Mucosa of descending colon (tissue), 3 donors: ENCODE results near the gene TAPBPL. TPM values are rescaled to one million over a fixed set of nuclear protein-coding genes. Genes with fewer than 3 reads are reported as not detected.
"Not testable (repeated sequence)": the region's sequence is repeated elsewhere in the genome, so short reads cannot be mapped to it uniquely, and the experiment has no call there.

Source experiments
- ATAC-seq: fragments of 200-7000 bp; cut with Tn5 transposase; one replicate; pipeline ENCODE4 v1.9.1; 2020; ENCODE audit warnings: mild to moderate bottlenecking, moderate library complexity
- DNase-seq, 3 donors: peaks; one replicate each; pipeline ENCODE4 v3.0.0-alpha.2; 2020
- H3K36me3 ChIP-seq: fragments of 200-600 bp; one replicate; pipeline ENCODE4 v1.8.0; 2021; ENCODE audit warnings: low read depth, mild to moderate bottlenecking
- H3K4me1 ChIP-seq: fragments of 200-600 bp; one replicate; pipeline ENCODE4 v1.8.0; 2021; ENCODE audit warnings: low read depth, mild to moderate bottlenecking
- H3K4me3 ChIP-seq: fragments of 200-600 bp; one replicate; pipeline ENCODE4 v1.8.0; 2021; ENCODE audit warnings: mild to moderate bottlenecking
- H3K9me3 ChIP-seq: fragments of 200-600 bp; one replicate; pipeline ENCODE4 v1.8.0; 2021; ENCODE audit warnings: mild to moderate bottlenecking
- intact Hi-C, 2 donors: fragments of 100-400 bp; cut with DNase I in 1 of 2; cut with micrococcal nuclease in 1 of 2; formaldehyde crosslinking; loops; one replicate each; pipeline versions ENCODE4 v1.11.0 to v1.11.1; 2022; cut with DNase I, micrococcal nuclease
- total RNA-seq, 3 donors: library from RNA; stranded (reverse); fragmentation: NEBNext Ultra II Directional in 2 of 3; extraction: Animal tissue kit (Norgen Biotek cat#: 25700) in 2 of 3; gene quantifications; one replicate each; pipeline versions ENCODE4 v1.2.1 to v1.2.4, GENCODE V29; 2021 to 2023
- TF ChIP-seq, protein P1 (sequence below): fragments of 200-600 bp; IDR thresholded peaks from one replicate; pipeline ENCODE4 v1.8.0; 2022; ENCODE audit warnings: antibody characterized with exemption, mild to moderate bottlenecking
- donor health status: DM: no; HTN: no; CAD: no; lungs with moderate emphysema.
- donor health status: DM: no; HTN: no; CAD: no.
- donor health status: DM: no; HTN: yes; CAD: no.

Gene TAPBPL
- total RNA-seq, 3 donors from 2014 or later, result 40.9 to 107 (median 72.0) TPM

DNA sequence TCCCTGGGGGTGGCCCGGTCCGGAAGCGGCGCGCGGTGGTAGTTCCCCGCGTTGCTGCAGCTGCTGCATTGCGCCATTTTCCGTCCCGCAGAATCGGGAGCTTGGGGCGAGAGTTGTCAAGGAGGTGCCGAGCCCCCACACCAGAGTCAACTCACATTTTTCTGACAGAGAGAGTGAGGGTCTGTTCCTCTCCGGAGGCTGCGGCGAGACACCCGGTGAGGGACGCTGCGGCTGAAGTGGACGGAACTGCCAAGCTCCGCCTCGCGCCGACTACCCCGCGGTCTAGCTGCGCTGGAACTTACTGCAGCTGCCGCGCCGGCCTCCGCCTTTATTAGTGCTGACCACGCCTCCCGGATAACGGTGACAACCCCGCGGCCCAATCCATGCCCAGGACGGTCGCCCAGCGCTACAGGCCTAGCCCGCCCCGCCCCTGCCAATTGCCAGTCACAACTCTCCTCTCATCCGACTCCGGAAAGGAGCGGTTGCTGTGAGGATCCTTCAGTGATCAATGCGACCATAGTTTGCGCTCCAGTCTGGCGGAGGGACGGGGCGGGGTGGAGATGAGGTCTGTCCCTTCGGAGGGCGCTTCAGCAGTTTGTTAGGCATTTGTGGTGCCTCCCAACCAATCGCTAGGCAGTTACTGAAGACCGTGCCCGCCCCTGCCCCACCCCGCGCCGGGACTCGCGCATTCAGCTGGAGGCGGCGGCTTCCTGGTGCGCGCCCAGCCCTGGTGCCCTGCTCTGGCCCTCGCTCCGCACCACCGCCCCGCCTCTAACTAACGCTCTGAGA lies 18.7 kb downstream of the TAPBPL start, which contains the start of gene VAMP1:
TSS of gene VAMP1 (minus strand) at position 303 of the 789 bp plus-strand sequence. CDS start at position 157, 146 bp downstream.
- peak; percentile 96 for ATAC-seq
- Histone ChIP-seq H3K36me3 (no peaks in the 10 kb centered on the region), H3K9me3 (no peaks in the 10 kb centered on the region), H3K4me1 (peaks cover 29% of the 10 kb centered on the region), H3K4me3 (peak within 1 kb of the TSS; percentile 54)
- peak; percentile 97 to 99 (median 98) for DNase-seq
- intact Hi-C loops, result no loop called here
- TF ChIP-seq, protein P1, sequence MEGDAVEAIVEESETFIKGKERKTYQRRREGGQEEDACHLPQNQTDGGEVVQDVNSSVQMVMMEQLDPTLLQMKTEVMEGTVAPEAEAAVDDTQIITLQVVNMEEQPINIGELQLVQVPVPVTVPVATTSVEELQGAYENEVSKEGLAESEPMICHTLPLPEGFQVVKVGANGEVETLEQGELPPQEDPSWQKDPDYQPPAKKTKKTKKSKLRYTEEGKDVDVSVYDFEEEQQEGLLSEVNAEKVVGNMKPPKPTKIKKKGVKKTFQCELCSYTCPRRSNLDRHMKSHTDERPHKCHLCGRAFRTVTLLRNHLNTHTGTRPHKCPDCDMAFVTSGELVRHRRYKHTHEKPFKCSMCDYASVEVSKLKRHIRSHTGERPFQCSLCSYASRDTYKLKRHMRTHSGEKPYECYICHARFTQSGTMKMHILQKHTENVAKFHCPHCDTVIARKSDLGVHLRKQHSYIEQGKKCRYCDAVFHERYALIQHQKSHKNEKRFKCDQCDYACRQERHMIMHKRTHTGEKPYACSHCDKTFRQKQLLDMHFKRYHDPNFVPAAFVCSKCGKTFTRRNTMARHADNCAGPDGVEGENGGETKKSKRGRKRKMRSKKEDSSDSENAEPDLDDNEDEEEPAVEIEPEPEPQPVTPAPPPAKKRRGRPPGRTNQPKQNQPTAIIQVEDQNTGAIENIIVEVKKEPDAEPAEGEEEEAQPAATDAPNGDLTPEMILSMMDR, result no peak

DNA sequence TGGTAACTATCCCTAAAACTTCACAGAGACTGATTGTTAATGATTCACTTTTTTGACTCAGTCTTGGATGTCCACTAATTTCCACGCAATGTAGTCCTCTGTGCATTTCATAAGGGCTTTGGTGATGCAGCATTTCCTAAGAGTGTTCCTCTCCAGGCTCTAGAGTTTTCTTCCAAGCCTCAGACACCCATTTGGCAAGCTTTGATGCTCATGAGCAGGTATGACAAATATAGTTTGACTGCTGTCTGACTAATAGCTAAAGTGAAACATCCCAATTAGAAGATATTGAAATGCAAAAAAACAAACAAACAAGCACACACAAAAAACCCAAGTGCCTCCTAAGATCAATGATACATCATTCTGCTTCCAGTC lies 20.1 kb downstream of the TAPBPL start:
- ATAC-seq, result no peak
- H3K4me3 ChIP-seq, result no peak overlapping the region
- DNase-seq, result no peak
- no peaks in the 10 kb centered on the region for H3K36me3 ChIP-seq
- peaks cover 29% of the 10 kb centered on the region for H3K4me1 ChIP-seq
- TF ChIP-seq, protein P1, result no peak
- intact Hi-C loops, result no loop called here
- H3K9me3 ChIP-seq, result no peaks in the 10 kb centered on the region

DNA sequence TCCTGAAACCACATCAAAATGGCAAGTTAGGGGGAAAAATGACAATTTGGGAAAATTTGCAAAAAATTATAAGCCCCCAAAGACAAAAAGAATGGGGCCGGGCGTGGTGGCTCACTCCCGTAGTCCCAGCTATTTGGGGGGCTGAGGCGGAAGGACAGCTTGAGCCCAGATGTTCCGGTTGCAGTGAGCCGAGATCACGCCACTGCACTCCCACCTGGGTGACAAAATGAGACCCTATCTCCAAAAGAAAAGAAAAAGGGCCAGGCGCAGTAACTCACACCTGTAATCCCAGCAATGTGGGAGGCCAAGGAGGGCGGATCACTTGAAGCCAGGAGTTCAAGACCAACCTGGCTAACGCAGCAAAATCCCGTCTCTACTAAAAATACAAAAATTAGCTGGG lies 20.6 kb downstream of the TAPBPL start:
- DNase-seq (no peak), ATAC-seq (no peak)
- peaks cover 28% of the 10 kb centered on the region for H3K4me1 ChIP-seq
- no peak overlapping the region for H3K4me3 ChIP-seq
- intact Hi-C loops, result no loop called here
- H3K9me3 ChIP-seq, result no peaks in the 10 kb centered on the region
- TF ChIP-seq, protein P1, result no peak
- H3K36me3 ChIP-seq, result no peaks in the 10 kb centered on the region

- H3K9me3 ChIP-seq, H3K4me1 ChIP-seq, DNase-seq, H3K36me3 ChIP-seq, intact Hi-C loops, ATAC-seq, H3K4me3 ChIP-seq: not testable (repeated sequence)
These were observed 23.6 kb downstream of the TAPBPL start for GRCh38 chr12:6475233-6475975.

DNA sequence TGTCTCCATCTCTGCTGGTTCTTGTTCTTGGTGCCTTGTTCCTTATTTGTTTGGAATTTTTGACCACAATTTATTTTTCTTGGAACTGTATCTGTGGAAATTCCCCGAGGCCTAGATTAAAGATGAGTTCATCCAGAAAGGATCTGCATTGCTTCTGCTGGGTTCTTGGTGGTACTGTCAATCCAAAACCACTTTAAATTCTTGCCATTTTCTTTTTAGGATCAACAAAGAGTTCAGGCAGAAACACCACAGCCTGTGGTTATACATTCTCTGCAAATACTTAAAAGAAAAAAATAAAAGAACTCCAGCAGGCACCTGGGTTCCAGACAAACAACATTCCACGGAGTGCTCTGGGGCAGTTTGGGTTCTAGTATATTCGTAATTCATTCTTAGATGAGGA lies 24.6 kb downstream of the TAPBPL start:
- no peak for ATAC-seq
- TF ChIP-seq, protein P1, result no peak
- H3K9me3 ChIP-seq, result no peaks in the 10 kb centered on the region
- H3K4me3 ChIP-seq, result no peak overlapping the region
- no peak for DNase-seq
- H3K36me3 ChIP-seq, result no peaks in the 10 kb centered on the region
- intact Hi-C loops, result no loop called here
- no peaks in the 10 kb centered on the region for H3K4me1 ChIP-seq

- ATAC-seq, H3K9me3 ChIP-seq, H3K4me1 ChIP-seq, intact Hi-C loops, H3K36me3 ChIP-seq, DNase-seq, H3K4me3 ChIP-seq: not testable (repeated sequence)
These were observed 25.9 kb downstream of the TAPBPL start for GRCh38 chr12:6477601-6478377.
